ENCODE results near the gene HPX. TPM values are rescaled to one million over a fixed set of nuclear protein-coding genes. Genes with fewer than 3 reads are reported as not detected.

The HPX gene
- polyA plus RNA-seq, 2 of the 4 experiments (the other 2 are of a cell fraction) = 0.66 to 0.70 TPM

DNA sequence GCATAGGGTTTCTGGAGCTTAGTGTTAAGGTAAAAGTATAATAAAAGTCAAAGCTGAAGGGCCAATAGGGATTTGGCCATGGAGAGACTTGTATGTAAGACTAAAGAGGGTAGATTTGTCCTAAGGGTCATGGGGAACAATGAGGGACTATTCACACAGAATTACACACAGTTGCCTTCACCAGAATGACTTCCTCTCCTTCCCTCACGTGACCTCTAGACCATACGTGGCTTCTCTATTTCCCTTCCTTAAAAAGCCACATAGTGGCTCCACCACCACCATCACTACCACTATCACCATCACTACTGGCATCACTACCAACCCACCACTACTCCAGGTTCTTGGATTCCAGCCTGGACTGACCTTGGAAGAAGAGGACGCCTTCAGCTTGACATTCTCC lies 2.8 kb downstream of the HPX start:
- TF ChIP-seq, protein P1, sequence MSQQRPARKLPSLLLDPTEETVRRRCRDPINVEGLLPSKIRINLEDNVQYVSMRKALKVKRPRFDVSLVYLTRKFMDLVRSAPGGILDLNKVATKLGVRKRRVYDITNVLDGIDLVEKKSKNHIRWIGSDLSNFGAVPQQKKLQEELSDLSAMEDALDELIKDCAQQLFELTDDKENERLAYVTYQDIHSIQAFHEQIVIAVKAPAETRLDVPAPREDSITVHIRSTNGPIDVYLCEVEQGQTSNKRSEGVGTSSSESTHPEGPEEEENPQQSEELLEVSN (IDR thresholded peaks at IDR 0.05; ENCODE audit: borderline replicate concordance, low read depth) = no peak
- no peak for TF ChIP-seq JUNB (IDR thresholded peaks at IDR 0.05)
- DNase-seq (ENCODE audit: low read depth in 1 of 2, low spot score in 1 of 2) = no peak
- H3K4me1 ChIP-seq = peaks cover 13% of the 10 kb centered on the region
- FAIRE-seq = no peak
- POLR2A ChIA-PET = no interaction called here
- no peak overlapping the region for H3K4me2 ChIP-seq
- no peak overlapping the region for H3K27ac ChIP-seq
- CTCF ChIA-PET = interaction anchor here (1.1 to 3.1 kb wide), 9 partner anchors 7 to 68 kb away, joined by 3 to 26 read pairs (median 8); partner anchors contain the start of gene APBB1
- WGBS (ENCODE audit: missing lambda C conversion rate) = 92% methylated on average over 3 of the region's 3 CpGs
- no peaks in the 10 kb centered on the region for H3K9me3 ChIP-seq
- H3K4me3 ChIP-seq = no peak overlapping the region
- ATAC-seq = no peak

DNA sequence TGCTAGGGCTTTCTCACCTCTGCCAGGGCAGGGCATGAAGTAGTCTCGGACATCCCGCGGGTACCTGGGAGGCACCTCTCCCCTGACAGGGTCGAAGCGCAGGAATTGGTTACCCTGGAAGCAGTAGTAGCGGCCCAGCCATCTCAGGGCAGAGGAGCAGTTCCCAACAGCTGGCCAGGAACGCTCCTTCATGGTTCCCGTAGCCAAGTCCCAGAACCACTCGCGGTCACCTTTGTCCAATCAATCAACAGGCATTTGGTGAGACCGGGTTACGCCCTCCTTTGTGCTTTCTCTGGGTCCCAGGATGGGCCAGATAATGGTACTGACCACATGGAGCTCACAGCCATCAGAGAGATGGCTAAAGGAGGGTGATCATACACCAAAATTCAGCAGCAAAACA lies 3.4 kb downstream of the HPX start:
- no peak for DNase-seq (ENCODE audit: low read depth in 1 of 2, low spot score in 1 of 2)
- no peak for ATAC-seq
- no peak overlapping the region for H3K27ac ChIP-seq
- H3K9me3 ChIP-seq = no peaks in the 10 kb centered on the region
- H3K4me3 ChIP-seq = no peak overlapping the region
- FAIRE-seq = no peak
- ChIA-PET CTCF (interaction anchor here (1.5 to 3.1 kb wide), 5 partner anchors 10 to 54 kb away, joined by 5 to 26 read pairs (median 12); partner anchors contain the start of gene APBB1), POLR2A (no interaction called here)
- H3K4me1 ChIP-seq = peaks cover 18% of the 10 kb centered on the region
- 75% methylated on average over 12 of the region's 12 CpGs for WGBS (ENCODE audit: missing lambda C conversion rate)
- no peak overlapping the region for H3K4me2 ChIP-seq
- TF ChIP-seq HDAC2 (IDR thresholded peaks at IDR 0.05) = no peak
- TF ChIP-seq HOXB5 (CRISPR knock-in tag; IDR thresholded peaks at IDR 0.05) = no peak
- TF ChIP-seq, protein P2, sequence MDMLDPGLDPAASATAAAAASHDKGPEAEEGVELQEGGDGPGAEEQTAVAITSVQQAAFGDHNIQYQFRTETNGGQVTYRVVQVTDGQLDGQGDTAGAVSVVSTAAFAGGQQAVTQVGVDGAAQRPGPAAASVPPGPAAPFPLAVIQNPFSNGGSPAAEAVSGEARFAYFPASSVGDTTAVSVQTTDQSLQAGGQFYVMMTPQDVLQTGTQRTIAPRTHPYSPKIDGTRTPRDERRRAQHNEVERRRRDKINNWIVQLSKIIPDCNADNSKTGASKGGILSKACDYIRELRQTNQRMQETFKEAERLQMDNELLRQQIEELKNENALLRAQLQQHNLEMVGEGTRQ (IDR thresholded peaks at IDR 0.05) = no peak
- no peak for TF ChIP-seq NFE2L2 (conservative IDR thresholded peaks at IDR 0.05; ENCODE audit: low read length)
- no peak for TF ChIP-seq RFX5 (IDR thresholded peaks at IDR 0.05)
- TF ChIP-seq RARB (CRISPR knock-in tag; IDR thresholded peaks at IDR 0.05) = no peak
- TF ChIP-seq SREBF2 (IDR thresholded peaks at IDR 0.05) = no peak
- no peak for TF ChIP-seq ZSCAN20 (CRISPR knock-in tag; IDR thresholded peaks at IDR 0.05)
- TF ChIP-seq EHF (CRISPR knock-in tag; IDR thresholded peaks at IDR 0.05) = no peak
- TF ChIP-seq CBX8 (IDR thresholded peaks at IDR 0.05) = no peak
- TF ChIP-seq, protein P3, sequence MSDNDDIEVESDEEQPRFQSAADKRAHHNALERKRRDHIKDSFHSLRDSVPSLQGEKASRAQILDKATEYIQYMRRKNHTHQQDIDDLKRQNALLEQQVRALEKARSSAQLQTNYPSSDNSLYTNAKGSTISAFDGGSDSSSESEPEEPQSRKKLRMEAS (IDR thresholded peaks at IDR 0.05) = no peak
- TF ChIP-seq, protein P4, sequence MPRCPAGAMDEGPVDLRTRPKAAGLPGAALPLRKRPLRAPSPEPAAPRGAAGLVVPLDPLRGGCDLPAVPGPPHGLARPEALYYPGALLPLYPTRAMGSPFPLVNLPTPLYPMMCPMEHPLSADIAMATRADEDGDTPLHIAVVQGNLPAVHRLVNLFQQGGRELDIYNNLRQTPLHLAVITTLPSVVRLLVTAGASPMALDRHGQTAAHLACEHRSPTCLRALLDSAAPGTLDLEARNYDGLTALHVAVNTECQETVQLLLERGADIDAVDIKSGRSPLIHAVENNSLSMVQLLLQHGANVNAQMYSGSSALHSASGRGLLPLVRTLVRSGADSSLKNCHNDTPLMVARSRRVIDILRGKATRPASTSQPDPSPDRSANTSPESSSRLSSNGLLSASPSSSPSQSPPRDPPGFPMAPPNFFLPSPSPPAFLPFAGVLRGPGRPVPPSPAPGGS (IDR thresholded peaks at IDR 0.05) = no peak
- no peak for TF ChIP-seq KDM5A (IDR thresholded peaks at IDR 0.05)
- TF ChIP-seq CHD2 (IDR thresholded peaks at IDR 0.05; ENCODE audit: low read length, partially characterized antibody) = no peak
- no peak for TF ChIP-seq JUN (IDR thresholded peaks at IDR 0.05)

DNA sequence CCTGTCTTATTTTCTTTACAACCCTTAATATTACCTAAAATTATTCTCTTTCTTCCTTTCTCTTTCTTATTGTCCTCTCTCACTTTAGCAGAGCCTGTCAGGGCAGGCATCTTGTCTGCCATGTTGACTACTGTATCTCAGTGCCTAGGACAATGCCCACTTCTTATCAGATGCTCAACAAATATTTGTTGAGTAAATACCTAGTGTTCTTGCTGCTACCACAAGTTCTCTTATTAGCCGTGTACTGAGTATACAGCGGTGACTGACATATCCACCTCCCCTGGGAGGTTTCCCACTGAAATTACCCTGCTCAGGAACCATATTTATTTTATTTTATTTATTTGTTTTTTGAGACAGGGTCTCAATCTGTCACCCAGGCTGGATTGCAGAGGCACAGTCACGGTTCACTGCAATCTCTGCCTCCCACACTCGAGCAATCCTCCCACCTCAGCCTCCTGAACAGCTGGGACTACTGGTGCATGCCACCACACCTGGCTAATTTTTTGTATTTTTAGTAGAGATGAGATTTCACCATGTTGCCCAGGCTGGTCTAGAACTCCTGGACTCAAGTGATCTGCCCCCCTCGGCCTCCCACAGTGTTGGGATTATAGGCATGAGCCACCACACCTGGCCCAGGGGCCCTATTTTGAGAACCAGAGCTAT lies 6.7 kb downstream of the HPX start:
- ChIA-PET CTCF (interaction anchor here (0.9 to 1.5 kb wide), 2 partner anchors 9 to 25 kb away, joined by 3 to 5 read pairs; no protein-coding TSS in a partner anchor), POLR2A (no interaction called here)
- no peak for DNase-seq (ENCODE audit: low read depth in 1 of 2, low spot score in 1 of 2)
- no peaks in the 10 kb centered on the region for H3K9me3 ChIP-seq
- no peak for ATAC-seq
- TF ChIP-seq JUN (IDR thresholded peaks at IDR 0.05) (no peak), CHD2 (IDR thresholded peaks at IDR 0.05; ENCODE audit: low read length, partially characterized antibody) (no peak), RFX5 (IDR thresholded peaks at IDR 0.05) (no peak), NR3C1 (IDR thresholded peaks at IDR 0.05) (no peak), NPAS2 (CRISPR knock-in tag; IDR thresholded peaks at IDR 0.05; ENCODE audit: borderline replicate concordance) (no peak), ZNF302 (CRISPR knock-in tag; IDR thresholded peaks at IDR 0.05) (no peak), ZC3H11A (IDR thresholded peaks at IDR 0.05) (no peak), TP53 (CRISPR knock-in tag; IDR thresholded peaks at IDR 0.05) (no peak), JUNB (IDR thresholded peaks at IDR 0.05) (no peak), EP300 (IDR thresholded peaks at IDR 0.05) (no peak)
- TF ChIP-seq, protein P5, sequence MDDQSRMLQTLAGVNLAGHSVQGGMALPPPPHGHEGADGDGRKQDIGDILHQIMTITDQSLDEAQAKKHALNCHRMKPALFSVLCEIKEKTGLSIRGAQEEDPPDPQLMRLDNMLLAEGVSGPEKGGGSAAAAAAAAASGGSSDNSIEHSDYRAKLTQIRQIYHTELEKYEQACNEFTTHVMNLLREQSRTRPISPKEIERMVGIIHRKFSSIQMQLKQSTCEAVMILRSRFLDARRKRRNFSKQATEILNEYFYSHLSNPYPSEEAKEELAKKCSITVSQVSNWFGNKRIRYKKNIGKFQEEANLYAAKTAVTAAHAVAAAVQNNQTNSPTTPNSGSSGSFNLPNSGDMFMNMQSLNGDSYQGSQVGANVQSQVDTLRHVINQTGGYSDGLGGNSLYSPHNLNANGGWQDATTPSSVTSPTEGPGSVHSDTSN (IDR thresholded peaks at IDR 0.05) = no peak
- H3K4me1 ChIP-seq = peaks cover 18% of the 10 kb centered on the region
- H3K27ac ChIP-seq = no peak overlapping the region
- FAIRE-seq = no peak
- no peak overlapping the region for H3K4me3 ChIP-seq
- WGBS (ENCODE audit: missing lambda C conversion rate) = 28% methylated on average over 5 of the region's 5 CpGs
- no peak overlapping the region for H3K4me2 ChIP-seq
